Lower leg skin (tissue), 4 donors: Measurements from ENCODE around the gene GFM2. TPM values are rescaled to one million over a fixed set of nuclear protein-coding genes. Genes with fewer than 3 reads are reported as not detected.
A peak's percentile ranks its signal among the peaks of the same experiment; 100 is the strongest.
"Not testable (repeated sequence)": the region's sequence is repeated elsewhere in the genome, so short reads cannot be mapped to it uniquely, and the experiment has no call there.

Experiments
- DNase-seq, 2 donors: peaks; one replicate each; pipeline ENCODE4 v3.0.0-alpha.2; 2019; ENCODE audit warnings: low spot score in 2 of 2
- H3K4me3 ChIP-seq: fragments of 200-600 bp; sonication (generic); 2 replicates; pipeline ENCODE4 v1.5.1; 2017; ENCODE audit warnings: mild to moderate bottlenecking, low read depth; ENCODE audit not compliant: poor library complexity, severe bottlenecking
- POLR2A ChIP-seq, 2 donors: fragments of 450-650 bp; IDR thresholded peaks; one replicate each; pipeline ENCODE4 v1.6.1; 2016 to 2017; ENCODE audit warnings: antibody characterized with exemption in 2 of 2, mild to moderate bottlenecking in 1 of 2, moderate library complexity in 1 of 2
- WGBS, 2 donors: methylation state at CpG; one replicate each; pipeline ENCODE4 v1.1.5; 2018; 5-methylcytosine and 5-hydroxymethylcytosine counted together
- intact Hi-C: fragments of 100-400 bp; cut with DNase I; formaldehyde crosslinking; loops from one replicate; pipeline ENCODE4 v1.15.0; 2023; ENCODE audit warnings: low total_unique reads
- total RNA-seq, 4 donors: library from RNA; depleted of rRNA; stranded (reverse); fragments of >200 nt; gene quantifications; one replicate each; pipeline ENCODE4 v1.1.0, GENCODE V29; 2016
- TF ChIP-seq, protein P1 (sequence below), 3 donors: fragments of 450-650 bp; IDR thresholded peaks; one replicate each; pipeline ENCODE4 v1.5.1; 2016; ENCODE audit warnings: antibody characterized with exemption in 3 of 3, mild to moderate bottlenecking in 3 of 3, moderate library complexity in 2 of 3

The GFM2 gene, protein sequence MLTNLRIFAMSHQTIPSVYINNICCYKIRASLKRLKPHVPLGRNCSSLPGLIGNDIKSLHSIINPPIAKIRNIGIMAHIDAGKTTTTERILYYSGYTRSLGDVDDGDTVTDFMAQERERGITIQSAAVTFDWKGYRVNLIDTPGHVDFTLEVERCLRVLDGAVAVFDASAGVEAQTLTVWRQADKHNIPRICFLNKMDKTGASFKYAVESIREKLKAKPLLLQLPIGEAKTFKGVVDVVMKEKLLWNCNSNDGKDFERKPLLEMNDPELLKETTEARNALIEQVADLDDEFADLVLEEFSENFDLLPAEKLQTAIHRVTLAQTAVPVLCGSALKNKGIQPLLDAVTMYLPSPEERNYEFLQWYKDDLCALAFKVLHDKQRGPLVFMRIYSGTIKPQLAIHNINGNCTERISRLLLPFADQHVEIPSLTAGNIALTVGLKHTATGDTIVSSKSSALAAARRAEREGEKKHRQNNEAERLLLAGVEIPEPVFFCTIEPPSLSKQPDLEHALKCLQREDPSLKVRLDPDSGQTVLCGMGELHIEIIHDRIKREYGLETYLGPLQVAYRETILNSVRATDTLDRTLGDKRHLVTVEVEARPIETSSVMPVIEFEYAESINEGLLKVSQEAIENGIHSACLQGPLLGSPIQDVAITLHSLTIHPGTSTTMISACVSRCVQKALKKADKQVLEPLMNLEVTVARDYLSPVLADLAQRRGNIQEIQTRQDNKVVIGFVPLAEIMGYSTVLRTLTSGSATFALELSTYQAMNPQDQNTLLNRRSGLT
- 10 to 100 TPM; 16.7 to 19.9 (median 19.6) TPM for total RNA-seq

DNA sequence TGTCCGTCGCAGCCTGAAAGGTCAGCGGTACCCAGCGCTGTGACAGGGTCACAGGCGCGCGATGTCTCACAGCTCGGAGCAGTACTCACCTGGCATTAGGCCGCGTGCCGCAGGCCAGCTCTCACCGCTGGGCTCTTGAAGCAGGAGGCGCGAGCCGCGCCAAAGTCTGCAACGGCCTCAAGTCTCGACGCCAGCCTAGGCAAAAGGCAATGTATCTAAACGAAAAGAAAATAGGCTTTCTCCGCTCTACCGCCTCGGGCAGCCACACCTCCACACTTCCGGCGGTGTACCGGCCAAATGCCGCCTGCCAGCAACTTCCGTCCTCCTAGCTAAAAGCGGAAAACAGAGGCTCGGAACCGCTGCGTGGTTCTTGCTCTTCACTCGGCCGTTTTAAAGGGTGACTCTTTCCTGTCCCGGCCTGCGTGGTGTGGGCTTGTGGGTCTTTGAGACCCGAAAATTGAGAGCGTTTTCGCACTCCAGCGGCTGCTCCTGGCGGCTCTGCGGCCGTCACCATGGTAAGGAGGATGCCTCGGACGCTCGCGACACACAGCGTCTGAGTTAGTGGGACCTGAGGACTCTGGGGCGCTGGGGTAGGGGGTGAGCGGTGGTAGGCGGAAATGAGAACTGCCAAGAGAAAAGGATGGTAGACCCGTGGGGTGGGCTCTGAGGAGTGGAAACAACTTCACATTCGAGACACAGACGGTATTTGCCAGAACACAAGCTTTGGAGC lies at the start of gene GFM2, which contains the start of gene NSA2:
Gene GFM2 (minus strand): TSS at position 269 of the 730 bp plus-strand sequence. CDS start 3,375 bp downstream, outside the sequence.
Gene NSA2 (plus strand): TSS at position 401 of the 730 bp plus-strand sequence. CDS start 112 bp downstream, at position 513.
- TF ChIP-seq POLR2A (IDR thresholded peaks at IDR 0.05): no peak
- TF ChIP-seq, protein P1, sequence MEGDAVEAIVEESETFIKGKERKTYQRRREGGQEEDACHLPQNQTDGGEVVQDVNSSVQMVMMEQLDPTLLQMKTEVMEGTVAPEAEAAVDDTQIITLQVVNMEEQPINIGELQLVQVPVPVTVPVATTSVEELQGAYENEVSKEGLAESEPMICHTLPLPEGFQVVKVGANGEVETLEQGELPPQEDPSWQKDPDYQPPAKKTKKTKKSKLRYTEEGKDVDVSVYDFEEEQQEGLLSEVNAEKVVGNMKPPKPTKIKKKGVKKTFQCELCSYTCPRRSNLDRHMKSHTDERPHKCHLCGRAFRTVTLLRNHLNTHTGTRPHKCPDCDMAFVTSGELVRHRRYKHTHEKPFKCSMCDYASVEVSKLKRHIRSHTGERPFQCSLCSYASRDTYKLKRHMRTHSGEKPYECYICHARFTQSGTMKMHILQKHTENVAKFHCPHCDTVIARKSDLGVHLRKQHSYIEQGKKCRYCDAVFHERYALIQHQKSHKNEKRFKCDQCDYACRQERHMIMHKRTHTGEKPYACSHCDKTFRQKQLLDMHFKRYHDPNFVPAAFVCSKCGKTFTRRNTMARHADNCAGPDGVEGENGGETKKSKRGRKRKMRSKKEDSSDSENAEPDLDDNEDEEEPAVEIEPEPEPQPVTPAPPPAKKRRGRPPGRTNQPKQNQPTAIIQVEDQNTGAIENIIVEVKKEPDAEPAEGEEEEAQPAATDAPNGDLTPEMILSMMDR (IDR thresholded peaks at IDR 0.05): no peak
- peak; percentile 92 to 98 for DNase-seq
- H3K4me3 ChIP-seq: peak within 1 kb of the TSS; percentile 97
- intact Hi-C loops: no loop called here
- WGBS, 2 donors: 0% methylated on average over 53 to 54 of the region's 54 CpGs

DNA sequence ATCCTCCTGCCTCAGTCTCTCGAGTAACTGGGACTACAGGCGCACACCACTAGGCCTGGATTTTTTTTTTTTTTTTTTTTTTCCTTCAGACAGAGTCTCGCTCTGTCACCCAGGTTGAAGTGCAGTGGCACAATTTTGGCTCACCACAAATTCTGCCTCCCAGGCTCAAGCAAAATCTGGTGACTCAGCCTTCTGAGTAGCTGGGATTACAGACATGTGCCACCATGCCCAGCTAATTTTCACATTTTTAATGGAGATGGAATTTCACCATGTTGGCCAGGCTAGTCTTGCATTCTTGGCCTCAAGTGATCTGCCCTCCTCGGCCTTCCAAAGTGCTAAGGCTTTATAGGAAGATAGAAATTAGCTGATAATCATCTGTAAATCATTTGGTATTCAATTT lies 44.0 kb upstream of the GFM2 start:
- TF ChIP-seq, protein P1 (IDR thresholded peaks at IDR 0.05): no peak
- TF ChIP-seq POLR2A (IDR thresholded peaks at IDR 0.05): no peak
- DNase-seq: peak in 1 of 2 donors; percentile 17
- 62 to 70% methylated on average over 4 of the region's 4 CpGs for WGBS, 2 donors
- intact Hi-C loops: no loop called here
- no peak overlapping the region for H3K4me3 ChIP-seq

DNA sequence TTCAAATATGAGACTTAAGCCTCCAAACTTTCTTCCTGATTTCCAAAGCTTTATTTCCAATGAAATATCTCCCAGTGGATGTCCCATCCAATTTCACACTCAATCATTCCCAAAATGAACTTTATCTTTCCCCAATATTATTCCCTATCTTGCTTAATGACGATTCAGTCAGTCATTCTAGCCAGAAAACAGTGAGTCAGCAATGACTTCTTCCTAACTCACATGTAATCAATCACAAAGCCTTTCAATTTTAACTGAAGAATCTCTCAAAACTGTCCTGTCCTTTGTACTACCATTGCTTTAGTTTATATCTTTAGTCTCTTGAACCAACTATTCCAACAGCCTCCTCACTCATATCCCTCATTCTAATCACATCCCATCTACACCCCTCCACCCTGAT lies 35.0 kb upstream of the GFM2 start:
- intact Hi-C loops: no loop called here
- 15 to 16% methylated on average over 1 of the region's 1 CpG for WGBS, 2 donors
- H3K4me3 ChIP-seq: no peak overlapping the region
- TF ChIP-seq, protein P1 (IDR thresholded peaks at IDR 0.05): no peak
- no peak for TF ChIP-seq POLR2A (IDR thresholded peaks at IDR 0.05)
- DNase-seq: no peak

DNA sequence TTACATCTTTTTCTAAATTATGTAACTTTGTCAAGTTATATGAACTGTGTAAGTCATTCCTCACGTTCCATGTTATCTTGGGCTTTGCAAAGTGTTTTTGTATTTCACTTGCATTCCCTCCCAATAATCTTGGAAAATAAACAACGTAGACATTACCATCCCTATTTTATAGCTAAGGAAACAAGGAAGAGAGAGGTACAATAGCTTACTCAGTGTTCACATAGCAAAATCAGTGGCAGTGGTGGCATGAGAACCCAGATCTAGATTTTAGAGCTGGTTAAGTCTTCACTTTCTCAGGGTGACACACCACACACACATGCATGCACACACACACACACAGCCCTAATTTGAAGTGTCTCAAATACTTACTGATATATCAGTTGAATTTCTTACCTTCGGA lies 34.3 kb upstream of the GFM2 start:
- no peak for TF ChIP-seq POLR2A (IDR thresholded peaks at IDR 0.05)
- TF ChIP-seq, protein P1 (IDR thresholded peaks at IDR 0.05): no peak
- no peak for DNase-seq
- intact Hi-C loops: no loop called here
- WGBS, 2 donors: 77 to 81% methylated on average over 3 of the region's 3 CpGs
- H3K4me3 ChIP-seq: no peak overlapping the region

DNA sequence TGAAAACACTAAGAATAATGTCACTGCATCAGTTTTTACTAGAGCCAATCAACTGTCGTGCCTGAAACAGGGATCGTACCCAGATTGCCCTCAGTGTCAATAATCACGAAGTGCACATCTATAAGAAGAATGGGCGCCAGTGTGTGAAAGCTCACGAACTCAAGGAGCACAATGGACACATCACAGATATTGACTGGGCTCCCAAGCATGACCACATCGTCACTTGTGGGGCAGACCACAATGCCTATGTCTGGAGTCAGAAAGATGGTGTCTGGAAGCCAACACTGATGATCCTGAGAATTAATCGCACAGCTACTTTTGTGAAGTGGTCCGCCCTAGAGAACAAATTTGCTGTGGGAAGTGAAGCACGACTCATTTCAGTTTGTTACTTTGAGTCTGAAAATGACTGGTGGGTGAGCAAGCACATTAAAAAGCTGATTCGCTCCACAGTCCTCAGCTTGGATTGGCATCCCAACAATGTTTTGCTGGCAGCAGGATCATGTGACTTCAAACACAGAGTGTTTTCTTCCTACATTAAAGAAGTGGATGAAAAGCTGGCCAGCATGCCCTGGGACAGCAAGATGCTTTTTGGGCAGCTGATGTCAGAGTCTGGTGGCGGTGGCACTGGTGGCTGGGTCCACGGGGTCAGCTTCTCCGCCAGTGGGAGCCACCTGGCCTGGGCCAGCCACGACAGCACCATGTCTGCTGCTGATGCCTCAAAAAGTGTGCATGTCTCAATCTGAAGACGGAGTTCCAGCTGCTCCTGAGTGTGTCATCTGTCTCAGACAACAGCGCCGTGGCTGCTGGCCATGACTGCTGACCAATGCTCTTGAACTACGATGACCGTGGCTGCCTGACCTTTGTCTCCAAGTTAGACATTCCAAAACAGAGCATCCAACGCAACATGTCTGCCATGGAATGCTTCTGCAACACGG lies 32.3 kb upstream of the GFM2 start:
- DNase-seq: no peak
- intact Hi-C loops: no loop called here
- TF ChIP-seq, protein P1 (IDR thresholded peaks at IDR 0.05): no peak
- TF ChIP-seq POLR2A (IDR thresholded peaks at IDR 0.05): no peak
- H3K4me3 ChIP-seq: no peak overlapping the region
- WGBS, 2 donors: 89 to 91% methylated on average over 20 to 21 of the region's 21 CpGs

DNA sequence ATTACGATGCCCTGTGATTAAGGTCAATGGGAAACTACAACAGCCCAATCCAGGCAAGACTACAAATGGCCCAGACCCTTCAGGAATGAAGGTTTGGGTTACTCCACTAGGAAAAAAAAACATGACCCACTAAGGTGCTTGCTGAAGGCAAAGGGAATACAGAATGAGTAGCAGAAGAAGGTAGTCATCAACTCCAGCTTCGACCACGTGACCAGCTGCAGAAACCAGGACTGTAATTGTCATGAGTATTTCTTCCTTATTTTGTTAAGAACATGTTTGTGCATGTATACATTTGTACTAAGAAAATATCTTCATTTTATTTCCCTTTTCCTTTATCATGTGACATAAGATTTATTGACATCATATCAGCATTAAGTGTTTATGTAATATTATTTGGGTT lies 24.8 kb upstream of the GFM2 start:
- 93 to 95% methylated on average over 3 of the region's 3 CpGs for WGBS, 2 donors
- DNase-seq, H3K4me3 ChIP-seq, intact Hi-C loops: not testable (repeated sequence)
